ENCODE measurements around the gene ARTN.
A peak's percentile ranks its signal among the peaks of the same experiment; 100 is the strongest.

ARTN gene

DNA sequence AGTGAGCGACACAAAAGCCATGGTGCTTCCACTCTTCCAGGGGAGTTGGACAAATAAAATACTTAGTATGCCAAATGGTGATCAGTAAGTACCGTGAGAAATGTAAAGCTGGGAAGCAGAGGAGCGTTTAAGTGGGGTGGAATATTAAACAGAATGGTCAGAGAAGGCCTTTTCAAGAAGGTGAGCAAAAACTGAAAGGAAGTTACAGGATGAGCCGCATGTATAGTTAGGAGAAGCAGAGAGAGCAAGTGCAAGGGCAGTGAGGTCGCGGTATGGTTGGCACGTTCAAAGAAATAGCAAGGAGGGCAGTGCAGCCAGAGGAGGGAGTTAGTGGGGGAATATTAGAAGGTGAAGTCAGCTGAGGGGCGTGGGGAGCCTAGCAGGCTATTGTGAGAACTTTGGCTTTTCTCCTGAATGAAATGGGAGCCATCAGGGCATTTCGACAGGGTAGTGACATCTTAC is 40.4 kb downstream of the ARTN start:
- no peak for DNase-seq

DNA sequence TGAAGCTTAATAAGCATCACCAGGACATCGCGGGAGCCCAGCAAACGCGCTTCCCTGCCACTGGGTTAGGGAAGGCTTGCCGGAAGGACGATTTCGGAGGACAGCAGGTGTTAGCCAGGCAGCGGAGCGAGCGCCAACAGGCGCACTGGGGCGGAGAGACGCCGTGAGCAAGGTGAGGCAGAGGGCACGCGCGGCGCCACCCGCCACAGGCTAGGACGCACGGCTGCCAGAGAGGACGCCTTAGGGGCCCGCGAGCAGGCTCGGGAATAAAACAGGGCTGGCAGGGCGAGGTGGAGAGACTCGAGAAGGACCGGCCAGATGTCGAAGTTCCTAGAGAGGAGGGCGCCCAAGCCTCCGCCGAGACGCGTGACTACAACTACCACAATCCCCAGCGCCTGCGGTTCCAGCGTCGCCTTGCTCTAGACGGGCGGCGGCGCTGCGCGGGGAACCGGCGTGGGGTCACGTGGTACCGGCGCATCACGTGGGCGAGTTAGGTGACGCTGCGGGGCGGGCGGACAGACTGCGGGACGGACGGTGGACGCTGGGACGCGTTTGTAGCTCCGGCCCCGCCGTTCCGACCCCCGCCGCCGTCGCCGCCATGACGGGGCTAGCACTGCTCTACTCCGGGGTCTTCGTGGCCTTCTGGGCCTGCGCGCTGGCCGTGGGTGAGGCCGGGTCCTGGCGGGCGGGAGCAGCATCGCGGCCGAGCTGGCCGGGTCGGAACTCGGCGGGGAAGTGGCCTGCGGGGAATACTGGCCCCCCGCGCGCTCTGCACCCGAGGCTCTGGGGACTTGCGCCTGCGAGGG is 41.0 kb downstream of the ARTN start, which contains the start of gene ATP6V0B:
Gene ATP6V0B (plus strand): TSS at position 518 of the 806 bp plus-strand sequence. CDS start 81 bp downstream, at position 599.
- DNase-seq: peak; percentile 87

DNA sequence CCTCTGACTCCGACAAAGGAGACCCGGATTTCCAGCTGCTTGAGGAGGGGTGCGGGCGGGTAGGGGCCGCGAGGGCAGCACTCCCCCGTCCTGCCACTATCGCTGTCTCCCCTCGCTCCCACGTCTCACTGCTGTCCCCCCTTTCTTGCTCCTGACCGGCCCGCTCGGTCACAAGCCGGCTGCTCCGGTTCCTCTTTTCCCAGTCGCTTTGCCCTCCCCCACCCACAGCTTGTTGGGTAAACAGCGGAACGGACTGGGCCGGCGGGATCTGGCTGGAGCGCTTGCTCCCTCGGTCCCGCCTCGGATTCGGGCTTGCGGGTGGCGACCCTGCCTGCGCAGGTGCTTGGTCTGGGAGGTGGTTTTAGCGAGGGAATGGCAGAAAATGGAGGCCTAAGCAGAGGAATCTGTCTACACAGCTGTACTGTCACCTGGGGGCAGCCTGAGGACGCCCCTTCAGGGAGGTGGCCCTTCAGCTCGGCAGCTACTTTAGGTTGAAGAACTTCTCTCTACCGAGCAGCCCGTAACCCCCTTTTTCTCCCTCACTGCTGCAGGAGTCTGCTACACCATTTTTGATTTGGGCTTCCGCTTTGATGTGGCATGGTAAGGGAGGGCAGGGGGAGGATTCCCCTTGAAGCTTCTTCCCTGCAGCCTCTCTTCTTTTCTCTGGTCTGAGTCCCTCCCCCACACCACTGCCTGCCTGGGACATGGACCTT is 41.8 kb downstream of the ARTN start:
- DNase-seq: peak; percentile 37

DNA sequence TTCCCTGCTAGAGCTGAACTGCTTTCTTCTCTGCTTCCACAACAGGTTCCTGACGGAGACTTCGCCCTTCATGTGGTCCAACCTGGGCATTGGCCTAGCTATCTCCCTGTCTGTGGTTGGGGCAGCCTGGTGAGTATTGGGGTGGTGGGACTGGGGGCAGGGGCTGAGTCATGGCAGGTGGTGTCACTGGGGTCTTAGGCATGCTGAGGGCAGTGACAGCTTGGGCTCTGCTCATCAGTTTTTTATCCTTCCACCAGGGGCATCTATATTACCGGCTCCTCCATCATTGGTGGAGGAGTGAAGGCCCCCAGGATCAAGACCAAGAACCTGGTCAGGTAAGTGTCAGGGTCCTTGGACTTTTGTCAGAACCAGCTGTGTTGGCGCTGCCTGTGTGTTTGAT is 42.4 kb downstream of the ARTN start:
- DNase-seq: no peak

DNA sequence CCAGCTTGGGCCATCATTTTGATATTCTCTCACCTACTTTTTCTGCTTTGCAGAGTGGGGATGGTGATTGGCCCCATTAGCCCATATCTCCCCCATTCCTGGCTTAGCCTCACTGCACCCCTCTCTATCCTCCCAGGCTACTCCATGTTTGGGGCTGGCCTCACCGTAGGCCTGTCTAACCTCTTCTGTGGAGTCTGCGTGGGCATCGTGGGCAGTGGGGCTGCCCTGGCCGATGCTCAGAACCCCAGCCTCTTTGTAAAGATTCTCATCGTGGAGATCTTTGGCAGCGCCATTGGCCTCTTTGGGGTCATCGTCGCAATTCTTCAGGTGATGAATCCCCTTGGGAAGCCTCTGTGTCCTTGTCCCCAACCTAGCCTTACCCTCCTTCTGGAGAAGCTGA is 43.3 kb downstream of the ARTN start:
- DNase-seq: no peak

DNA sequence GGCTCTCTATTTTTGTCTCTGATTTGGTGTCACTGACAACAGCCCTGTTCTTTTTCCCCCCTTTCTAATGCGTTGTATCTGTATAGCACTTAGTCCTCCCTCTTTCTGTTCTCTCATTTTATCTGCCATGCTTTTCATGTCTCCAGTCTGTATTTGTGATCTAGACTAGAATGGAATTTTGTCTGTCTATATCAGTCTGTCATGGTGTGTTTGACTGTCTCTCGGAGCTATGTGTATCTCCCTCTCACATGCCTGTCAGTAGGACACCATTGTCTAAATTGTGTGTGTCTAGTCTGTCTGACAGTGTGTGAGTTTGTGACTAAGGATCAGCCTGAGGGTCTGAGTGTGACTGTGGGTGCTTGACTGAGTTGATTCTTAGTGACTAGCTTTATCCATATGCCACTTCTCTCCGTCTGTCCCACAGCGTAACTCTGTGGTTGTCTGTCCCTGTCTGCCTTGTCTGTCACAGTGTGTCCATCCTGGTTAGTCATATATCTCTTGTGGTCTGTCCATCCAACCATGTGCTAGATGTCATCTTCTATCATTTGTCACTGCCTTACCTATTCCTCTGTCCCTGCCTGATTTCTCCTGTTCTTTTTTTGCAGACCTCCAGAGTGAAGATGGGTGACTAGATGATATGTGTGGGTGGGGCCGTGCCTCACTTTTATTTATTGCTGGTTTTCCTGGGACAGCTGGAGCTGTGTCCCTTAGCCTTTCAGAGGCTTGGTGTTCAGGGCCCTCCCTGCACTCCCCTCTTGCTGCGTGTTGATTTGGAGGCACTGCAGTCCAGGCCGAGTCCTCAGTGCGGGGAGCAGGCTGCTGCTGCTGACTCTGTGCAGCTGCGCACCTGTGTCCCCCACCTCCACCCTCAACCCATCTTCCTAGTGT is 44.0 kb downstream of the ARTN start:
- no peak for DNase-seq

DNA sequence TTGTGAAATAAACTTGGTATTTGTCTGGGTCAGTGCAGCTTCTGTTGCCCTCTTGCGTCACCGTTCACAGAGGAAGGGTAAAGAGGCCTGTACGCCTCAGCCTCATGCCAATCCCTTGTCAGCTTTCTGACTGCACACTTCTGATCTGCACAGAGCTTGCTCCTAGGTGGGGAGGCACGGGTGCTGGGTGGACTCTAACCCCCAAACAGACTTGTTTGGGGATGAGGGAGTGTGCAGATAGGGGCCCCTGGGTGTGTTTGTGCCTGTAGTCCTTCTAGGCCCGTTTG is 44.6 kb downstream of the ARTN start:
- DNase-seq: no peak

DNA sequence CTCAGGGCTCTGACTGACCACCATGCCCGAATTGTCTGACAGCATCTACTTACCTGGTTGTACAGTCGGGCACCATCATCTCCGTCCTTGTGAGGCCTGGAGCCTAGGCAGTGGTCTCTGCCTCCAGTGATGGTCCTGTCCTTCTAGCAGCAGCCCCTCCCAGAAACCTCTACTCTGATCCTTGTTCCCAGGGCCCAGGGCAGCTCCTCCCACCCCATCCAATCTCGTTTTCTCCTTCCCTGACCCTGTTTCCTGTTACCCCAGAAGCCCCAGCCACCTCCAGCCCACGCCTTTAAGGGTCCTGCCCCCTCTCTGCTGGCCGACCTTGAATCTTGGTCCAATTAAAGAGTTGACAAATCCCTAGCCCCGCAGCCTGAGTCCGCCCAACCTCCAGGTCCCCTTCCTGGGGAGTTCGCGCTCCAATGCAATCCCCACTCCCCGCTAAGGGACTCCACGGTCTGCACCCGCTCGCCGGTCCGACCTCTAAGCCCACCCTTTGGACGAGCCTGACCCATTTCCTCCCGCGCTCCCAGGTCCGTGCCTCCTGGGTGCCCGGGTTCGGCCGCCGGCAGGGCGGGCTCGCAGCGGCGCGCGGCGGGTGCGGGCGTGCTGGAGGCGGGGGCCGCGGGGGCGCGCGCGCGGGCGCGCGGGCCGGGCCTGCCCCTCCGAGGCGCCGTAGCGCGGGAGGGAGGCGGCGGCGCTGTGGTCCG is 45.1 kb downstream of the ARTN start, which contains the start of gene B4GALT2:
Gene B4GALT2 (plus strand): TSS at position 660 of the 710 bp plus-strand sequence. CDS start 1,951 bp downstream, outside the sequence.
- DNase-seq: no peak

DNA sequence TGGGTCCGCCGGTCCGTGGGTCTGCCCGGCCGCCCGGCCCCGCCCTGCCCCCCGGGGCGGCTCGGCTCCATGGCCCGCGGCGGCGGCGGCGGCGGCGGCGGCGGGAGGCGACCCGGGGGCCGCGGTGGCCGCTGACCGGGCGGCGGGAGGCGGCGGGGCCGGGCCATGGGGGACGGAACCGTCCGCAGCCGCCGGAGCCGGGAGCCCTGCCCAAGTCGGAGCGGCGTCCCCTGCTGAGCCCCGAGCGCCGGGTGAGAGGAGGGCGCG is 45.6 kb downstream of the ARTN start:
- DNase-seq: no peak

DNA sequence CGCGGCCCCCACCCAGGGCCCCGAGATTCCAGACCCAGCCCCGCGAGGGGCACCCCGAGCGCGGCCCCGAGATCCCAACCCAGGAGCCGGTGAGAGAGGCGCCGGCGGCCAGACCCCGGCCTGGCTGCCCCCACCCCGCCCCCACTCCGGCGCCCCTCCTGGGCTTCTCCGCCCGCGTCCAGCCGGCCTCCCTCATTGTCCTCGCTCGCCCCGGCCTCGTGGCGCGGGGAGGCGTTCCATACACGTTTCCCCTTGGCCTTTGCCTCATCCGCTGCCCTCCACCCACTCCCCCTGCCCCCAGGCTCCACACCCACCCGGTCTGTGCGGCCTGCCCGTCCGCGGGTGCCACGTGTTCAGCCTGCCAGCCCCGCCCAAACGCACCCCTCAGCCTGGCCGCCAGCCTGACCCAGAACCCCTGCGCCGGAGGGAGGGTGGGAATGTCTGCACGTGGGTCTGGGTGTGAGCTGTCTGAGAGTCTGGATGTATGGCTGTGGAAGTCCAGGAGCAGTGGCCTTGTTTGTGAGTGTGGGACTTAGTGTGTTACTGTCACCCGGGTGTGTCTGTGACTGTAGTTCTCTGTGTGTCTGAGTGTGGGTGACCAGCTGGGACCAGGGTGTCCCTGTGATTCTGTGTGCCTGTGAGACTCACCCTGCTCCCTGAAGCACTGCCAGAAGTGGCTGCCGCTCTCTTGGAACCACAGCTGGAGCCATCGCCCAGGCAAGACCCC is 46.1 kb downstream of the ARTN start:
- DNase-seq: no peak

DNA sequence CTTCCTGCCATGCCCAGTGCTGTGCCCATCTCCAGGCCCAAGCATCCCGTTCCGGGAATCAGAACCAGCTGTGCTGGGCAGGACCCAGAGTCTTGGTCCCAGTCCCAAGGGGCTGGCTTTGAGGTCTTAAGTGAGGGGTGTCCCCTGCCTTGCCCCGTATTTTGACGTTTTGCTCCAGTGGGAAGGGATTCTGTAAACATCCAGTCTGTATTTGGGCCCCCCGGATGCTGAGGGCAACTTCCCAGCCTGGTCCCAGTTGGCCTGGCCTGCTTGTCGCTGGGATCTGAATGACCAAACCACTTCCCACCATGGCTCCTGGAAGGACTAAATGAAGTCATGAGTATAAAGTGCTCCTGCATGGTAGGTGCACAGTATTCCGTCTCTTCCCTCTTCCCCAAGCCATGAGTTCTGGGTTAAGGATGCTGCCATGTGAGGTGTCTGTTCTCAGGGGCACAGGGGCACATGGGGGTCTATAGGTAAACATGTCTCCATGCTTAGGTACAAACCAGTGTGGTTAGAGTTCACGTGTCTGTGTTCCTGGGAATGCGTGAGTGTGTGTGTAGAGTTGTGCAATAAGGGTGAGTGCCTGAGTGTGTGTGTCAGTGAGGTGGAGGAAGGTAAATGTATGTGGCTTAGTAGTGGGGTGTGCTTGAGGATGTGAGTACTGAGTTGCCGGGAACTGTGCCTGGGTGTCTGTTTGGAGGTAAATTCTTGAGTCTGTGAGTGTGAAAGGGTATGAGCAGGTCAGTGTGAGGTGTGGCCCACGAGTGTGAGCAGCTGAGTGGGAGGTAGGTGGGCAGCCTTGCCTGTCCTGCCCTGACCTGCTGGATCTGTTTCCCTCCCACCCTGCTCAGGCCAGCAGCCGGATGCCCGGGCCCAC is 46.9 kb downstream of the ARTN start:
- DNase-seq: no peak

DNA sequence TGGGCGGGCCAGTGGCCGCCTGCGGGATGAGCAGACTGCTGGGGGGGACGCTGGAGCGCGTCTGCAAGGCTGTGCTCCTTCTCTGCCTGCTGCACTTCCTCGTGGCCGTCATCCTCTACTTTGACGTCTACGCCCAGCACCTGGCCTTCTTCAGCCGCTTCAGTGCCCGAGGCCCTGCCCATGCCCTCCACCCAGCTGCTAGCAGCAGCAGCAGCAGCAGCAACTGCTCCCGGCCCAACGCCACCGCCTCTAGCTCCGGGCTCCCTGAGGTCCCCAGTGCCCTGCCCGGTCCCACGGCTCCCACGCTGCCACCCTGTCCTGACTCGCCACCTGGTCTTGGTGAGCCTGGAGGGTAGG is 47.5 kb downstream of the ARTN start:
- no peak for DNase-seq

DNA sequence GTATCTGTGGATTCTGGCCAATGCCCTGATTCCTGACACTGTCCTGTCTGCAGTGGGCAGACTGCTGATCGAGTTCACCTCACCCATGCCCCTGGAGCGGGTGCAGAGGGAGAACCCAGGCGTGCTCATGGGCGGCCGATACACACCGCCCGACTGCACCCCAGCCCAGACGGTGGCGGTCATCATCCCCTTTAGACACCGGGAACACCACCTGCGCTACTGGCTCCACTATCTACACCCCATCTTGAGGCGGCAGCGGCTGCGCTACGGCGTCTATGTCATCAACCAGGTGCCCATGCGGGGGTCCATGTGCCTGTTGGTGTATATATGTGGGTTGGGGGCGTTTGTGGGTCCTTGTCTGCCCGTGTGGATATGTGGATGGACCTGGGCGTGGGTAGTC is 48.0 kb downstream of the ARTN start:
- DNase-seq: no peak

DNA sequence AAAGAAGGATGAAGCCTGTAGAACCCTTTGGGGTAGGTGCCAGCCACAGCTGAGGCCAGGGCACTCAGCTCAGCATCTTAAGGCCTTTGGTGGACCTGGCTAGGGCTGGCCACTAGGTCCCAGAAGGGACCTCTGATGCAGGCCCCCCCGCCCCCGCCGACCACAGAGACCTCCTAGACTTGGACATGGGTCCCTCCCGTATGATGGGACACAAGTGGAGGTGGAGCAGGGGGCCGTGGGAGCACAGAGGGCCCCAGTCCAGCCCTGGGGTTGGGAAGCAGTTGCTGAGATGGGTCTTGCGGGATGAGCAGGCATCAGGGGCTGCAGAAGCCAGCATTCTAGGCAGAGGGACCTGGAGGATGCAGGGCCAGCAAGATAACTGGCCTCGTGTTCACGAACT is 48.6 kb downstream of the ARTN start:
- DNase-seq: no peak

DNA sequence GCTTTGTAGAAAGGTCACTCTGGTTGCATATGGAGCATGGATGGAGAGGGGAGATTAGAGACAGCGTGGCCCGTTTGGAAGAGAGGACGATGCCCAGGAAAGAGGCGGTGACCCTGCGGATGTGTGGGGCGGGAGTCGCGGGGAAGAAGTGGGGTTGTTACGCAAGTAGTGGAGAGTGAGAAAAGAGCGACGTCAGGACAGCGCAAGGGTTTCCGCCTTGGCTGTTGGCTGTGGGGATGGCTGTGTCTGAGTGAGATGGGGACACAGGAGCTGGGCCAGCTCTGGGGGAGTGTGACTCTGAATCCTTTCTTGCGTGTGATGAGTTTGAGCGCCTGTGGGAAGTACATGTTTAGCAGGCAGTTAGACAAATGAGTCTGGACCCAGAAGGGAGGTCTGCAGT is 49.2 kb downstream of the ARTN start:
- no peak for DNase-seq

DNA sequence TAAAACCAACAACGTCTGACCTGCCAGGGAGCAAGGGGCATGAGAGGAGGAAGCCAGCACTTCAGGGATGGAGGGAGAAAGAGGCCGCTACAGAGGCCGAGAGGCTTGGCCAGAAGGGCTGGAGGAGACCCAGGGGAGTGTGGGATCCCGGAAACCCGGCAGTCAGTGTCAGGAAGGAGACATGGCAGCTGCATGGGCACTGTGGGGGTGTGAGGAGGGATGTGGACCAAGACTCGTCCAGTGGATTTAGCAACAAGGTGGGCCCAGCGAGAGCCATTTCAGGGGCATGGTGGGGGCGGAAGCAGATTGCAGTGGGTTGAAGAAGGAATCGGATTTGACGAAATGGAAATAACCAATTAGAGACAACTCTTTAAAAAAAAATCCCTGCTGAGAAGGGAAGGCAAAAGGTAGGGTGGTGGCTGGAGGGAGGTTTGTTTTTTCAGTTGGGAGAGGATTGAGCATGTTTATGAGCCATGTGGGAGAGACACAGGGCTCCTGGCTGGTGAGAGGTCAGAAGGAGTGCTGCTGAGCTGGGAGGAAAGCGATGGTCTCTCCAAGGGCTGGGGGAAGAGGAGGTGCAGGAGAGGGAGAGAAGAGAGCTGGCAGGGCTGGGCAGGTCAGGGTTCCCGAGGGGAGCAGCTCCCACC is 49.8 kb downstream of the ARTN start:
- DNase-seq: no peak

DNA sequence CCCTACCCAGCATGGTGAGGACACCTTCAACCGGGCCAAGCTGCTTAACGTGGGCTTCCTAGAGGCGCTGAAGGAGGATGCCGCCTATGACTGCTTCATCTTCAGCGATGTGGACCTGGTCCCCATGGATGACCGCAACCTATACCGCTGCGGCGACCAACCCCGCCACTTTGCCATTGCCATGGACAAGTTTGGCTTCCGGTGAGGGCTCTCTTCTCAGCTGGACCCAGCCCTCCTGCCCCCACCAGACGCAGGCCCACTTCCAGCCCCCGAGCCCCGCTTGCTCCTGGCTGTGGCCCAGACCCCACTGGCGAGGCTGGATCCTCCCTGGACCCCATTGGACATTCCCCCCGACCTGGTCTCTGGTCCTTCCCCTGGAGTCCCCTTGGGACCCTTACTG is 51.3 kb downstream of the ARTN start:
- no peak for DNase-seq

DNA sequence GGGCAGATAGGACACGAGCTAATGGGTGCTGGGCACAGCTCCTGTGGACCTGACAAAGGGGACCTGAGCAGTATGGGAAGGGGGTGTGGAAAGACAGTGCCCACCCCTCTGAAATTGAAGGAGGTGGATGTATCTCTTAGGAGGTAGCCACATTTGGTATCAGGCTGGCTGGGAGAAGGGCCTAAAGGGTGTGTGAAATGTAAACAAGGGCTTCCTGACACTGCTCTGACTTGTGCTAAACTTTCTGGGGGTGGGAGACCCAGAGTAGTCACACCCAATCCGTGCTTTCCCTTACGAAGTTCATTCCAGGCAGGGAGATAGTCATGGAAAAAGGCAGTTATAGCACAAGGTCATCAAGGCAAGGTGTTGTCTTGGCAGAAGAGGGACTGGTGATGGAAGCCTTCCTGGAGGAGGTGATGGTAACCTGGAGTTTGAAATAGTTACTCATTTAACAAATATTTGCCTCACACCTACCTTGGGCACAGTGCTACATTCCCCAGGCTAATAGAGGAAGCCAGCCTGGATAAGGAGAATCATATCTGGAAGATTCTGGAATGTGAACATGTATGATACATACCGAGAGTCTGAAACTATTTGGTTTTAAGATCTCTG is 52.5 kb downstream of the ARTN start:
- DNase-seq: no peak

DNA sequence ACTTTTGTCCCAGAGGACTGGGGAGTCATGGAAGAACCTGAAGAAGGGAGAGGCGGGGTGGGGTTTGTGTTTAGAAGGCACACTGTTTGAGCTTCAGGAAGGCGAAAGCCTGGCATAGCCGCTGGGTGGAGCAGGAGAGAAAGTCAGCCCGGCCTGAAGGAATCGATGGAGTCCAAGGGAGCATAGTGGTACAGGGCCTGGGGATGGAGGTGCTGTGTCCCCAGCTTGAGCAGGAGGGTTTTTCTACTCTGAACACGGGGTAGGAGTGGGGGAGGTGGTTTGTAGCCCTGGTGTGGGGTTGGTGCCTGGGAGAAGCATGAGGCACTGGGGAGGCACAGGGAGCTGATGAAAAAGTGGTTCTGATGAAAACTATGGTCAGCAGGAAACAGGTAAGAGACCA is 53.1 kb downstream of the ARTN start:
- no peak for DNase-seq

All from CD4-positive, alpha-beta T cell treated with Interleukin-4 for 4 hours (primary cell).